IMR-90 (cell line): ENCODE measurements around the gene NIPAL3. TPM values are rescaled to one million over a fixed set of nuclear protein-coding genes. Genes with fewer than 3 reads are reported as not detected.

Experiments
- ATAC-seq: fragments of 200-7000 bp; cut with Tn5 transposase; 2 replicates; pipeline ENCODE4 v1.9.1; 2020; ENCODE audit warnings: low read depth, mild to moderate bottlenecking, moderate library complexity
- BruUV-seq: library from RNA; stranded (reverse); fragments of 400-500 nt; replicated peaks from 2 replicates; lab custom pipeline; 2021; lab: Mats Ljungman, UMichigan
- CTCF ChIA-PET: fragments of 300-600 bp; formaldehyde crosslinking; extraction: SDS; loops from one replicate; lab custom pipeline; 2021; ENCODE audit warnings: antibody characterized with exemption; lab: Yijun Ruan, JAX
- POLR2A ChIA-PET: fragments of 300-600 bp; sonication (Branson Sonifier 250); formaldehyde crosslinking; loops from one replicate; lab custom pipeline; 2022; ENCODE audit warnings: antibody characterized with exemption; ENCODE audit not compliant: unreplicated experiment; lab: Charles Lee
- DNase-seq: peaks from one replicate; pipeline ENCODE4 v3.0.0; 2013
- H2AFZ ChIP-seq: replicated peaks from 2 replicates; pipeline ENCODE3; 2013; ENCODE audit warnings: low read length, mild to moderate bottlenecking; ENCODE audit not compliant: poor library complexity
- H2AK5ac ChIP-seq: 2 replicates; pipeline ENCODE4 v1.6.1; 2013; ENCODE audit warnings: low read depth, low read length, inconsistent platforms
- H2AK9ac ChIP-seq: replicated peaks from 2 replicates; pipeline ENCODE3; 2013; ENCODE audit warnings: mild to moderate bottlenecking, low read depth, low read length, moderate library complexity; ENCODE audit not compliant: poor library complexity
- H2BK120ac ChIP-seq: 2 replicates; pipeline ENCODE4 v1.6.1; 2013; ENCODE audit warnings: low read depth, low read length, inconsistent platforms
- H2BK15ac ChIP-seq: 3 replicates; pipeline ENCODE4 v1.6.1; 2013; ENCODE audit warnings: low read depth, low read length, inconsistent platforms
- H2BK20ac ChIP-seq: 2 replicates; pipeline ENCODE4 v1.6.1; 2013; ENCODE audit warnings: low read depth, mild to moderate bottlenecking, inconsistent platforms, low read length, moderate library complexity
- H2BK5ac ChIP-seq: 2 replicates; pipeline ENCODE4 v1.6.1; 2013; ENCODE audit warnings: mild to moderate bottlenecking, low read depth, low read length, inconsistent platforms; ENCODE audit not compliant: poor library complexity, severe bottlenecking
- H3K14ac ChIP-seq: replicated peaks from 2 replicates; pipeline ENCODE4 v1.6.1; 2013; ENCODE audit warnings: low read depth, low read length, inconsistent platforms
- H3K18ac ChIP-seq: 2 replicates; pipeline ENCODE4 v1.6.1; 2013; ENCODE audit warnings: low read depth, low read length, control low read depth
- H3K23ac ChIP-seq: 2 replicates; pipeline ENCODE4 v1.6.1; 2013; ENCODE audit warnings: low read depth, low read length, inconsistent platforms
- H3K27ac ChIP-seq: 2 replicates; pipeline ENCODE4 v1.5.1; 2013; ENCODE audit warnings: mild to moderate bottlenecking, control low read depth, low read length; ENCODE audit not compliant: insufficient read depth
- H3K27me3 ChIP-seq: 2 replicates; pipeline ENCODE4 v1.6.1; 2013; ENCODE audit warnings: low read length; ENCODE audit not compliant: control insufficient read depth, insufficient read depth
- H3K36me3 ChIP-seq: 2 replicates; pipeline ENCODE4 v1.6.1; 2013; ENCODE audit warnings: low read length, mixed read lengths; ENCODE audit not compliant: control insufficient read depth, insufficient read depth
- H3K4ac ChIP-seq: 2 replicates; pipeline ENCODE4 v1.6.1; 2013; ENCODE audit warnings: low read depth, low read length, inconsistent platforms
- H3K4me1 ChIP-seq: 2 replicates; pipeline ENCODE4 v1.6.1; 2013; ENCODE audit warnings: low read length, mixed read lengths; ENCODE audit not compliant: control insufficient read depth, insufficient read depth
- H3K4me2 ChIP-seq: 2 replicates; pipeline ENCODE4 v1.6.1; 2013; ENCODE audit warnings: low read depth, mild to moderate bottlenecking, control low read depth, low read length, moderate library complexity
- H3K4me3 ChIP-seq: 2 replicates; pipeline ENCODE4 v1.5.1; 2013; ENCODE audit warnings: low read depth, mild to moderate bottlenecking, control low read depth, low read length, moderate library complexity; ENCODE audit not compliant: insufficient read depth
- H3K56ac ChIP-seq: 2 replicates; pipeline ENCODE4 v1.6.1; 2013; ENCODE audit warnings: low read length, inconsistent platforms; ENCODE audit not compliant: insufficient read depth; ENCODE audit errors: extremely low read depth
- H3K79me1 ChIP-seq, 2 experiments: 2 replicates each; pipeline ENCODE4 v1.6.1; 2013; ENCODE audit warnings: low read length in 2 of 2, inconsistent platforms in 1 of 2, low read depth in 1 of 2
- H3K9ac ChIP-seq: 2 replicates; pipeline ENCODE4 v1.6.1; 2013; ENCODE audit warnings: low read depth, low read length, control low read depth
- H3K9me1 ChIP-seq: 2 replicates; pipeline ENCODE4 v1.6.1; 2013; ENCODE audit warnings: low read length, inconsistent platforms; ENCODE audit not compliant: insufficient read depth
- H3K9me3 ChIP-seq: 2 replicates; pipeline ENCODE4 v1.6.1; 2013; ENCODE audit warnings: low read length; ENCODE audit not compliant: control insufficient read depth, insufficient read depth
- H4K20me1 ChIP-seq: 2 replicates; pipeline ENCODE4 v1.6.1; 2013; ENCODE audit warnings: low read length, inconsistent platforms; ENCODE audit not compliant: insufficient read depth
- H4K5ac ChIP-seq: 2 replicates; pipeline ENCODE4 v1.6.1; 2013; ENCODE audit warnings: mild to moderate bottlenecking, low read depth, low read length, control low read depth
- H4K8ac ChIP-seq, 2 experiments: 2 replicates each; pipeline ENCODE4 v1.6.1; 2013; ENCODE audit warnings: low read depth in 2 of 2, low read length in 2 of 2, control low read depth in 1 of 2, inconsistent platforms in 1 of 2
- H4K91ac ChIP-seq: 2 replicates; pipeline ENCODE4 v1.6.1; 2013; ENCODE audit warnings: low read depth, low read length, inconsistent platforms; ENCODE audit not compliant: insufficient read depth
- BHLHE40 ChIP-seq: fragments of 150-350 bp; IDR thresholded peaks from 2 replicates; pipeline ENCODE4 v1.6.1; 2016; ENCODE audit warnings: mild to moderate bottlenecking, low read depth, low read length
- CEBPB ChIP-seq: IDR thresholded peaks from 2 replicates; pipeline ENCODE4 v1.6.1; 2012; ENCODE audit warnings: low read depth, low read length, improper control_type of control experiment
- CHD1 ChIP-seq: IDR thresholded peaks from 2 replicates; pipeline ENCODE4 v1.6.1; 2012; ENCODE audit warnings: low read depth, low read length, improper control_type of control experiment
- ELK1 ChIP-seq: fragments of 150-350 bp; IDR thresholded peaks from 2 replicates; pipeline ENCODE4 v1.6.1; 2016; ENCODE audit warnings: low read depth, mild to moderate bottlenecking, low read length, moderate library complexity, borderline replicate concordance
- MAFK ChIP-seq: IDR thresholded peaks from 2 replicates; pipeline ENCODE4 v1.6.1; 2012; ENCODE audit warnings: low read depth, low read length, improper control_type of control experiment
- MAZ ChIP-seq: IDR thresholded peaks from 2 replicates; pipeline ENCODE4 v1.6.1; 2012; ENCODE audit warnings: low read depth, mild to moderate bottlenecking, low read length, improper control_type of control experiment, moderate library complexity, borderline replicate concordance
- MXI1 ChIP-seq: IDR thresholded peaks from 2 replicates; pipeline ENCODE4 v1.6.1; 2012; ENCODE audit warnings: low read depth, mild to moderate bottlenecking, low read length, moderate library complexity, borderline replicate concordance
- POLR2A ChIP-seq: IDR thresholded peaks from 2 replicates; pipeline ENCODE4 v1.6.1; 2012; ENCODE audit warnings: mild to moderate bottlenecking, low read depth, low read length
- RAD21 ChIP-seq: IDR thresholded peaks from 2 replicates; pipeline ENCODE4 v1.6.1; 2012; ENCODE audit warnings: low read length, improper control_type of control experiment
- RFX5 ChIP-seq: IDR thresholded peaks from 2 replicates; pipeline ENCODE4 v1.8.0; 2012; ENCODE audit warnings: low read depth, mild to moderate bottlenecking, low read length, moderate library complexity
- SMC3 ChIP-seq: fragments of 150-350 bp; IDR thresholded peaks from 2 replicates; pipeline ENCODE4 v1.6.1; 2016; ENCODE audit warnings: low read depth, mild to moderate bottlenecking, antibody characterized with exemption, low read length, moderate library complexity
- USF2 ChIP-seq: fragments of 150-350 bp; IDR thresholded peaks from 2 replicates; pipeline ENCODE4 v1.6.1; 2017; ENCODE audit warnings: mild to moderate bottlenecking, antibody characterized with exemption, low read length, low read depth
- WGBS, 2 experiments: methylation state at CpG; one replicate each; pipeline versions ENCODE4 v1.1.5 to v1.1.7; 2013; ENCODE audit warnings: missing lambda C conversion rate in 2 of 2; ENCODE audit not compliant: insufficient read length in 1 of 2; ENCODE audit errors: extremely low coverage in 2 of 2; 5-methylcytosine and 5-hydroxymethylcytosine counted together
- dilution Hi-C: fragments of 300-500 bp; cut with HindIII; formaldehyde crosslinking; loops from one replicate; pipeline ENCODE4 v1.14.3; 2018; ENCODE audit warnings: low sequenced_read_pairs; ENCODE audit not compliant: unreplicated experiment
- in situ Hi-C: fragments of 300-500 bp; cut with MboI; formaldehyde crosslinking; loops from 3 replicates; pipeline ENCODE4 v1.14.3; 2019; ENCODE audit warnings: low sequenced_read_pairs, inconsistent platforms, mixed read lengths
- intact Hi-C: fragments of 100-400 bp; cut with micrococcal nuclease; formaldehyde crosslinking; loops from 2 replicates; pipeline ENCODE4 v1.10.0; 2022
- polyA plus RNA-seq, 3 experiments: library from polyadenylated mRNA; depleted of rRNA; stranded (reverse); fragments of >200 nt; gene quantifications; 2 replicates each; pipeline ENCODE4 v1.2.3, GENCODE V29; 2012; ENCODE audit warnings: low replicate concordance in 1 of 3
- total RNA-seq: library from RNA; depleted of rRNA; stranded (reverse); fragments of >200 nt; gene quantifications from 2 replicates; pipeline ENCODE4 v1.2.3, GENCODE V29; 2012

Gene NIPAL3
- total and polyA plus RNA-seq, 2 of the 4 experiments (the other 2 are of a cell fraction), result 55.0 to 123 TPM

- H2AFZ ChIP-seq, result no peak overlapping the region
- H3K27ac ChIP-seq, result no peak overlapping the region
- no peak overlapping the region for H3K4me2 ChIP-seq
- H4K91ac ChIP-seq, result no peak overlapping the region
- no peak overlapping the region for H4K8ac ChIP-seq
- H3K4me3 ChIP-seq, result no peak overlapping the region
- H3K79me1 ChIP-seq, result peaks cover 0 to 31% of the 10 kb centered on the region in 2 experiments; a peak in 1 of 4 replicates
- H3K4me1 ChIP-seq, result peaks cover 15% of the 10 kb centered on the region
- H3K36me3 ChIP-seq, result no peaks in the 10 kb centered on the region
- no peak overlapping the region for H2AK9ac ChIP-seq
- no peak for ATAC-seq
- no peak overlapping the region for H2BK15ac ChIP-seq
- ChIA-PET POLR2A (no interaction called here), CTCF (no interaction called here)
- no peak overlapping the region for H2BK5ac ChIP-seq
- H2BK120ac ChIP-seq, result no peak overlapping the region
- H3K27me3 ChIP-seq, result no peaks in the 10 kb centered on the region
- H4K5ac ChIP-seq, result no peak overlapping the region
- peaks cover 4% of the 10 kb centered on the region; the same call in 1 of the 2 replicates for H4K20me1 ChIP-seq
- no peak overlapping the region for H3K9ac ChIP-seq
- intact Hi-C loops (loop anchor here (10.0 kb wide), 1 partner anchor 94 kb away; no protein-coding TSS in a partner anchor), dilution Hi-C loops (no loop called here), in situ Hi-C loops (no loop called here)
- H2AK5ac ChIP-seq, result no peak overlapping the region
- H3K23ac ChIP-seq, result no peak overlapping the region
- H2BK20ac ChIP-seq, result no peak overlapping the region
- no peaks in the 10 kb centered on the region for H3K9me3 ChIP-seq
- DNase-seq, result no peak
- no TSS peak for BruUV-seq
- H3K9me1 ChIP-seq, result peaks cover 16% of the 10 kb centered on the region
- H3K18ac ChIP-seq, result no peak overlapping the region
- H3K14ac ChIP-seq, result no peak overlapping the region
- WGBS, 2 experiments, result 100% methylated on average over 2 of the region's 4 CpGs; no CpG with 5 or more reads in 1 of the 2 experiments
- no peak for TF ChIP-seq RAD21
- TF ChIP-seq SMC3, result no peak
- TF ChIP-seq ELK1, result no peak
- no peak for TF ChIP-seq RFX5
- TF ChIP-seq POLR2A, result no peak
- no peak for TF ChIP-seq CEBPB
- TF ChIP-seq CHD1, result no peak
- no peak for TF ChIP-seq MAFK
- TF ChIP-seq MAZ, result no peak
- no peak for TF ChIP-seq USF2
- TF ChIP-seq BHLHE40, result no peak
- no peak for TF ChIP-seq MXI1
- H3K56ac ChIP-seq, result no peak overlapping the region
- no peak overlapping the region for H3K4ac ChIP-seq
Measured at GRCh38 chr1:24389231-24389678, 26.3 kb upstream of the NIPAL3 start.
